H54 (cell line): ENCODE results near the gene CDH15.
"Not testable (repeated sequence)": the region's sequence is repeated elsewhere in the genome, so short reads cannot be mapped to it uniquely, and the experiment has no call there.

Experiments used
- DNase-seq: peaks from one replicate; pipeline ENCODE4 v3.0.0; 2011; ENCODE audit warnings: low spot score, mixed read lengths; ENCODE audit not compliant: insufficient read length
- FAIRE-seq: peaks from 3 replicates; lab custom pipeline; 2011; peaks lifted over from hg19 to GRCh38; lab: Jason Lieb, UNC
- POLR2A ChIP-seq: IDR thresholded peaks from 2 replicates; pipeline ENCODE4 v1.6.1; 2011; ENCODE audit warnings: low read depth, mild to moderate bottlenecking, low read length

Gene CDH15

DNA sequence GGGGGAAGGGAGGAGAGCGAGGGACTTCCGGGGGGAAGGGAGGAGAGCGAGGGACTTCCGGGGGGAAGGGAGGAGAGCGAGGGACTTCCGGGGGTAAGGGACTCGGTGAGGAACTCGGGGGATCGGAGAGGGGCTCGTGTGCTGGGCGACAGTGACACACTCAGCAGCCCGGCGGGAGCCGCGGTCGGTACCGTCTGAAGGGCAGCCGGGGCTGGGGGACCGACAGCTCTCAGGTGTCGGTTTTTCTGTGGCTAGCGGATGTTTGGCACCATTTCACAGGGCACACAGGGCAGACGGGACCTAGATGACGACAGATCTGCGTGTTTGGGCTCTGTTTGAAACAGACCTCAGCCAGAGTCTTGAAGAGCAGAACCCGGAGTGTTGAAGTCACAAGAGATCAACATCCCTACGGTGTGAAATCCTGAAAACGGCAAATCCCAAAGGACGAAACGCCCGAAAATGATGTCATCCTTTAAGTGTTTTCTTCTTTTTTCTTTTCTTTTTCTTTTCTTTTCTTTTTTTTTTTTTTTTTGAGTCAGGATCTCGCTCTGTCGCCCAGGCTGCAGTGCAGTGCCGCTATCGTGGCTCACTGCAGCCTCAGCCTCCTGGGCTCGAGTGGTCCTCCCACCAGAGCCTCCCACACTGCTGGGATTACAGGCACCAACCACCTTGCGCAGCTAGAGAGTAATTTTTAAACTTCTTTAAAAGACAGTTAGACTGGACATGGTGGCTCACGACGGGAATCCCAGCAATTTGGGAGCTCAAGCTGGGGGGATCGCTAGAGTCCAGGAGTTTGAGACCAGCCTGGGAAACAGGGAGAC is 69.8 kb downstream of the CDH15 start:
- DNase-seq: peak; percentile 69
- peak; percentile 84 for TF ChIP-seq POLR2A
- no peak for FAIRE-seq

DNA sequence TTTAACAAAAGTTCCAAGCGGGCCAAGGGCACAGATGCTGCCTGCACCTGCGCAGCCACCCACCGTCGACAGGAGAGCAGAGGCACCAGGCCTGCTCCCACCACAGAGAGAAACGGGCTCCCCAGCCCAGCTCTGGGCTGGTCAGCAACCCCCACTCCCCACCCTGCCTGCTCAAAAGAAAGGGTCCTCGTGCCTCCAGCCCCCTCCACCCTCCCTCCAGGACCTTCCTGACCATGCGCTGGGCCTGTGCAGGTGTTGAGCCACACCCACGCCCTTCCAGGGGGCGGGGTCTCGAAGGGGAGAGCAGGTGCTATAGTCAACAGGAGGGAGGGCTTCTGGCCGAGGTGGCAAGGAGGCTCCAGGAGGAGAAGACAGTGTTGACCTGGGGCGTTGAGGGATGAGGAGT is 71.2 kb downstream of the CDH15 start:
- DNase-seq (no peak), FAIRE-seq (no peak)
- TF ChIP-seq POLR2A: no peak

DNA sequence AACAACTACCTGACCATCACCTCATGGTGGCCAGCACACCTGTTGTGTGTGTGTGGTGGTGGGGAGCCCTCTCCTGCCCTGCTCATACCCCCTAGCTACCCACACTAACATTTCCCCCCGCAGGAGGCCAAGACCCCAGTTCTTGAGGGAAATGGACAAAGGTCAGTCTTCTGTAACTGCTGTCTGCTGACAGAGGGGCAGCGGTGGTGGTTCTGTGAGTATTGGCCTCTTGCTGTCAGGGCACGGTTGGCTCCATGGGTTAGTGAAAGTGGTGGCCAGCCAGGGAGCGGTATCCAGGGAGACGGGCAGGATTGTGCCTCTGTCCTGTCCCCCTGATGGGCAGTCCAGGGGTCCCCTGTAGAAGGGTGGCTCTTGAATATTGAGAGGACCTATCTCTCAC is 72.1 kb downstream of the CDH15 start:
- FAIRE-seq (no peak), DNase-seq (no peak)
- no peak for TF ChIP-seq POLR2A

DNA sequence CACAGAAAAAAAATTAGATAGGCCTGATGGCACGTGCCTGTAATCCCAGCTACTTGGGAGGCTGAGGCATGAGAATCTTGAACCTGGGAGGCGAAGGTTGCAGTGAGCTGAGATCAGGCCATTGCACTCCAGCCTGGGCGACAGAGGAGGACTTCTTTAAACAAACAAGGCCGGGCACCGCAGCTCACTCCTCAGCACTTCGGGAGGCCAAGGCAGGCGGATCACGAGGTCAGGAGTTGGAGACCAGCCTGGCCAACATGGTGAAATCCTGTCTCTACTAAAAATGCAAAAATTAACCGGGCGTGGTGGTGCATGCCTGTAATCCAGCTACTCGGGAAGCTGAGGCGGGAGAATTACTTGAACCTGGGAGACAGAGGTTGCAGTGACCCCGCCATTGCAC is 72.7 kb downstream of the CDH15 start:
- FAIRE-seq, DNase-seq: not testable (repeated sequence)

GRCh38 chr16:89244754-89245153 is 73.2 kb downstream of the CDH15 start:
- no peak for FAIRE-seq
- no peak for DNase-seq
- no peak for TF ChIP-seq POLR2A
